HG03460 (cell line): Measurements from ENCODE around the gene P2RY2.
A peak's percentile ranks its signal among the peaks of the same experiment; 100 is the strongest.

ENCODE experiments used
- ATAC-seq: cut with Tn5 transposase; IDR thresholded peaks from one replicate; pipeline ENCODE4 v1.9.1; 2021; ENCODE audit not compliant: unreplicated experiment

P2RY2 gene

GRCh38 chr11:73218106-73218829 is at the start of gene P2RY2:
P2RY2 (plus strand) TSS chr11:73218281; CDS start chr11:73234160, 15,879 bp downstream.
- no peak for ATAC-seq

- ATAC-seq = no peak
Observed at GRCh38 chr11:73168925-73169579, 49.0 kb upstream of the P2RY2 start.

GRCh38 chr11:73170140-73170539 is 47.9 kb upstream of the P2RY2 start:
- no peak for ATAC-seq

- no peak for ATAC-seq
Observed at GRCh38 chr11:73171436-73172161, 46.5 kb upstream of the P2RY2 start.

- no peak for ATAC-seq
Observed at GRCh38 chr11:73172992-73173656, 45.0 kb upstream of the P2RY2 start.

- ATAC-seq = no peak
Observed at GRCh38 chr11:73173755-73174494, 44.2 kb upstream of the P2RY2 start.

GRCh38 chr11:73174495-73174791 is 43.6 kb upstream of the P2RY2 start:
- ATAC-seq = no peak

GRCh38 chr11:73175551-73176144 is 42.4 kb upstream of the P2RY2 start:
- ATAC-seq = no peak

GRCh38 chr11:73176145-73176873 is 41.8 kb upstream of the P2RY2 start:
- no peak for ATAC-seq

GRCh38 chr11:73176874-73177155 is 41.3 kb upstream of the P2RY2 start:
- no peak for ATAC-seq

- no peak for ATAC-seq
Observed at GRCh38 chr11:73177380-73177777, 40.7 kb upstream of the P2RY2 start.

GRCh38 chr11:73177778-73178539 is 40.1 kb upstream of the P2RY2 start:
- peak; percentile 77 for ATAC-seq

- ATAC-seq = no peak
Observed at GRCh38 chr11:73178681-73179080, 39.4 kb upstream of the P2RY2 start.

GRCh38 chr11:73182824-73183321 is 35.2 kb upstream of the P2RY2 start:
- no peak for ATAC-seq

- no peak for ATAC-seq
Observed at GRCh38 chr11:73184953-73185671, 33.0 kb upstream of the P2RY2 start.

GRCh38 chr11:73185680-73186293 is 32.3 kb upstream of the P2RY2 start:
- ATAC-seq = no peak

GRCh38 chr11:73186294-73186850 is 31.7 kb upstream of the P2RY2 start:
- no peak for ATAC-seq

- no peak for ATAC-seq
Observed at GRCh38 chr11:73186886-73187285, 31.2 kb upstream of the P2RY2 start.
